A673 (cell line): ENCODE results near the gene UBXN10. TPM values are rescaled to one million over a fixed set of nuclear protein-coding genes. Genes with fewer than 3 reads are reported as not detected.

Source experiments
- BruUV-seq: library from RNA; stranded (reverse); fragments of 400-500 nt; replicated peaks from 2 replicates; lab custom pipeline; 2021; lab: Mats Ljungman, UMichigan
- CTCF ChIA-PET: fragments of 300-600 bp; sonication (Branson Sonifier 250); formaldehyde crosslinking; loops from one replicate; lab custom pipeline; 2022; ENCODE audit warnings: antibody characterized with exemption; lab: Charles Lee
- POLR2A ChIA-PET: fragments of 300-600 bp; sonication (Branson Sonifier 250); formaldehyde crosslinking; loops from one replicate; lab custom pipeline; 2022; ENCODE audit warnings: antibody characterized with exemption; ENCODE audit not compliant: low non-redundant PET; lab: Charles Lee
- DNase-seq: peaks from one replicate; pipeline ENCODE4 v3.0.0-alpha.2; 2015; ENCODE audit warnings: low spot score
- H3K27ac ChIP-seq: fragments of 200-600 bp; sonication (generic); 2 replicates; pipeline ENCODE4 v1.5.1; 2016; ENCODE audit warnings: mixed run types, low read depth, mild to moderate bottlenecking, mixed read lengths, antibody characterized with exemption, low read length; ENCODE audit not compliant: poor library complexity, severe bottlenecking
- H3K27me3 ChIP-seq: fragments of 200-600 bp; sonication (generic); replicated peaks from 2 replicates; pipeline ENCODE4 v1.6.1; 2017; ENCODE audit warnings: mixed run types, low read depth, mild to moderate bottlenecking, mixed read lengths, antibody characterized with exemption, low read length; ENCODE audit not compliant: insufficient read depth, poor library complexity
- H3K36me3 ChIP-seq: fragments of 200-600 bp; sonication (generic); 2 replicates; pipeline ENCODE4 v1.6.1; 2016; ENCODE audit warnings: mixed run types, mild to moderate bottlenecking, mixed read lengths, antibody characterized with exemption, low read length; ENCODE audit not compliant: insufficient read depth, poor library complexity, severe bottlenecking
- H3K4me1 ChIP-seq: fragments of 200-600 bp; sonication (generic); 2 replicates; pipeline ENCODE4 v1.6.1; 2017; ENCODE audit warnings: mixed run types, mild to moderate bottlenecking, mixed read lengths, antibody characterized with exemption, low read length; ENCODE audit not compliant: insufficient read depth, poor library complexity, severe bottlenecking
- H3K4me3 ChIP-seq: fragments of 200-600 bp; sonication (generic); 2 replicates; pipeline ENCODE4 v1.5.1; 2016; ENCODE audit warnings: low read depth, mixed run types, mild to moderate bottlenecking, mixed read lengths, low read length; ENCODE audit not compliant: poor library complexity, severe bottlenecking
- H3K9me3 ChIP-seq: fragments of 200-600 bp; sonication (generic); 2 replicates; pipeline ENCODE4 v1.6.1; 2016; ENCODE audit warnings: mixed run types, low read depth, mild to moderate bottlenecking, mixed read lengths, antibody characterized with exemption, low read length; ENCODE audit not compliant: poor library complexity, severe bottlenecking
- EZH2 ChIP-seq: fragments of 200-600 bp; sonication (generic); IDR thresholded peaks from 2 replicates; pipeline ENCODE4 v1.6.1; 2017; ENCODE audit warnings: borderline replicate concordance, low read depth, mild to moderate bottlenecking, mixed read lengths, antibody characterized with exemption, low read length; ENCODE audit not compliant: poor library complexity, severe bottlenecking
- intact Hi-C: fragments of 100-400 bp; cut with micrococcal nuclease; formaldehyde crosslinking; loops from one replicate; pipeline ENCODE4 v1.10.0; 2022; ENCODE audit not compliant: unreplicated experiment
- total RNA-seq: library from RNA; stranded (reverse); gene quantifications from 2 replicates; pipeline ENCODE4 v1.2.3, GENCODE V29; 2021
- TF ChIP-seq, protein P1 (sequence below): fragments of 300-800, 200-600 bp; sonication (generic); conservative IDR thresholded peaks from 2 replicates; pipeline ENCODE4 v1.5.1; 2017; ENCODE audit warnings: low read depth, mild to moderate bottlenecking, antibody characterized with exemption, low read length, moderate library complexity, mixed read lengths

UBXN10 gene
- total RNA-seq, 1 experiment from 2014 or later, result not detected

DNA sequence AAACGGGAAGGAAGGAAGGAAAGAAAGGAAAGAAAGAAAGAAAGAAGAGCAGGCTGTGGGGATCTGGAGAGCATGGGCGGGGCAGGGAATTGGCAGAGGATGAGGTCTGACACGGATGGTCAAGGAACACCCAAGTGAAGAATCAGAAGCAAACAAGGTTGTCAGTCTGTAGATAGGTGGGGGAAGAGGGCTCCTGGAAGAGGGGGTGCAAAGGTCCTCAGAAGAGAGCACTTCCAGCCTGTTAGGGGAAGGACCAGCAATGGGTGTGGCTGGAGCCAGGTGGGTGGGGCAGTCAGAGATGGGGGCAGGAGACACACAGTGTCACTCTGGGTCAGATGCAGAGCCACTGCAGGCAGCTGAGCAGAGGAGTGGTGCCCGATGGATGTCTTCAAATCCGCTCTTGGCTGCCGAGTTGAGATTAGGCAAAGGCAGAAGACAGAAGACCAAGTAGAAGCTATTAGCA lies 11.5 kb downstream of the UBXN10 start:
- intact Hi-C loops, result loop anchor here (5.0 kb wide), 1 partner anchor 225 kb away; no protein-coding TSS in a partner anchor
- no TSS peak for BruUV-seq
- H3K4me3 ChIP-seq, result no peak overlapping the region

DNA sequence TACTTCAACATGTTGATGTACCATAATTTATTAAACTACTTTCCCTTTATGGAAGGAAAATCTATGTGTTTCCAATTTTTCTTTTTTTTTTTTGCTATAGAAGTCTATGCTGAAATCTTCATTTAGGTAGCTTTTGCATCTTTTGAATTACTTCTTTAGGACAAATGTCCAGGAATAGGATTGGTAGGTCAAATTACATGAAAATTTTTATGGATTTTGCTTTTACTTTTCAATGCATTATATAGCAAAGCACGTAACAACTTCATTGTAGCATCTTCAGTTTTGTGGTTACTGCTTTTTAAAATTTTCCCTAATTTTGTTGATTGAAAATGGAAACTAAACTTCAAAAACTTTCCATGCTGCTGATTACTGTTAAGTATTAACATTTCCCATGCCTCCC lies 12.4 kb downstream of the UBXN10 start:
- H3K27ac ChIP-seq, result no peak overlapping the region
- CTCF ChIA-PET, result no interaction called here
- TF ChIP-seq, protein P1, sequence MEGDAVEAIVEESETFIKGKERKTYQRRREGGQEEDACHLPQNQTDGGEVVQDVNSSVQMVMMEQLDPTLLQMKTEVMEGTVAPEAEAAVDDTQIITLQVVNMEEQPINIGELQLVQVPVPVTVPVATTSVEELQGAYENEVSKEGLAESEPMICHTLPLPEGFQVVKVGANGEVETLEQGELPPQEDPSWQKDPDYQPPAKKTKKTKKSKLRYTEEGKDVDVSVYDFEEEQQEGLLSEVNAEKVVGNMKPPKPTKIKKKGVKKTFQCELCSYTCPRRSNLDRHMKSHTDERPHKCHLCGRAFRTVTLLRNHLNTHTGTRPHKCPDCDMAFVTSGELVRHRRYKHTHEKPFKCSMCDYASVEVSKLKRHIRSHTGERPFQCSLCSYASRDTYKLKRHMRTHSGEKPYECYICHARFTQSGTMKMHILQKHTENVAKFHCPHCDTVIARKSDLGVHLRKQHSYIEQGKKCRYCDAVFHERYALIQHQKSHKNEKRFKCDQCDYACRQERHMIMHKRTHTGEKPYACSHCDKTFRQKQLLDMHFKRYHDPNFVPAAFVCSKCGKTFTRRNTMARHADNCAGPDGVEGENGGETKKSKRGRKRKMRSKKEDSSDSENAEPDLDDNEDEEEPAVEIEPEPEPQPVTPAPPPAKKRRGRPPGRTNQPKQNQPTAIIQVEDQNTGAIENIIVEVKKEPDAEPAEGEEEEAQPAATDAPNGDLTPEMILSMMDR, result no peak
- TF ChIP-seq EZH2, result no peak
- H3K36me3 ChIP-seq, result no peaks in the 10 kb centered on the region
- H3K9me3 ChIP-seq, result no peaks in the 10 kb centered on the region
- no peak for DNase-seq
- BruUV-seq, result no TSS peak
- peaks cover 59% of the 10 kb centered on the region for H3K27me3 ChIP-seq
- no peak overlapping the region for H3K4me3 ChIP-seq
- POLR2A ChIA-PET, result no interaction called here
- intact Hi-C loops, result loop anchor here (5.0 kb wide), 1 partner anchor 226 kb away; no protein-coding TSS in a partner anchor
- peaks cover 5% of the 10 kb centered on the region for H3K4me1 ChIP-seq

More for the DNA sequence above, 11.5 kb downstream of the UBXN10 start:
- DNase-seq, result no peak
- ChIA-PET CTCF (interaction anchor here (1.1 kb wide), 1 partner anchor 13 kb away, joined by 3 read pairs; no protein-coding TSS in a partner anchor), POLR2A (interaction anchor here (0.6 kb wide), 1 partner anchor 1171 kb away, joined by 3 read pairs; no protein-coding TSS in a partner anchor)
- H3K27ac ChIP-seq, result no peak overlapping the region
- H3K36me3 ChIP-seq, result no peaks in the 10 kb centered on the region
- H3K27me3 ChIP-seq, result peaks cover 59% of the 10 kb centered on the region
- TF ChIP-seq, protein P1, result no peak
- TF ChIP-seq EZH2, result no peak
- no peaks in the 10 kb centered on the region for H3K9me3 ChIP-seq
- peaks cover 5% of the 10 kb centered on the region for H3K4me1 ChIP-seq

DNA sequence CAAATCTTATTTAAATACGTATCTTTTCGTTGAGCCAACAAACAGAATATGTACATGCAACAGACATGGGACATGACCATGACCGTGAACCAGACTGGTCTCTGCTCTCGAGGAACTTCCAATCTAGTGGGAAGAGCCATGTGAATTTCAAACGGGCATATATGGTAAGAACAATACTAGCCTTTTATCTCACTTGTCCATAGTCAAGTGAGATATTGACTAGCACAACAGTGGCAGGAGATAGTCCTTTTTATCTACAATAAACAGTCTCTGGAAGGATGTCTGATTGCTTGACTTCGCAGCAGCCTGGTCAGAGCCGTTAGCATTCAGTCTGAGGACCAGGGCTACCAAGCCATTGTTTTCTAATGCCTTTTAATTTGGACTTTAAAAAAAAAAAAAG lies 13.0 kb downstream of the UBXN10 start:
- H3K27ac ChIP-seq, result no peak overlapping the region
- H3K36me3 ChIP-seq, result no peaks in the 10 kb centered on the region
- intact Hi-C loops, result loop anchor here (5.0 kb wide), 1 partner anchor 227 kb away; no protein-coding TSS in a partner anchor
- ChIA-PET CTCF (no interaction called here), POLR2A (no interaction called here)
- no TSS peak for BruUV-seq
- peaks cover 5% of the 10 kb centered on the region for H3K4me1 ChIP-seq
- H3K4me3 ChIP-seq, result no peak overlapping the region
- TF ChIP-seq EZH2, result no peak
- TF ChIP-seq, protein P1, result no peak
- DNase-seq, result no peak
- H3K9me3 ChIP-seq, result no peaks in the 10 kb centered on the region
- H3K27me3 ChIP-seq, result peaks cover 54% of the 10 kb centered on the region
